GM12878 (cell line): ENCODE measurements around the gene SSBP4. TPM values are rescaled to one million over a fixed set of nuclear protein-coding genes. Genes with fewer than 3 reads are reported as not detected.

Experiments used
- ATAC-seq: fragments of 200-7000 bp; cut with Tn5 transposase; 3 replicates; pipeline ENCODE4 v1.9.1; 2020; ENCODE audit warnings: mild to moderate bottlenecking, moderate library complexity
- BruUV-seq: library from RNA; stranded (reverse); fragments of 400-500 nt; replicated peaks from 2 replicates; lab custom pipeline; 2021; lab: Mats Ljungman, UMichigan
- CTCF ChIA-PET: fragments of 300-600 bp; sonication (Branson Sonifier 250); formaldehyde crosslinking; extraction: SDS; loops from one replicate; lab custom pipeline; 2021; ENCODE audit warnings: inconsistent platforms; lab: Yijun Ruan, JAX
- POLR2A ChIA-PET: fragments of 350-600 bp; formaldehyde crosslinking; extraction: SDS; loops from one replicate; lab custom pipeline; 2021; ENCODE audit warnings: inconsistent platforms; lab: Charles Lee
- RAD21 ChIA-PET: fragments of 300-600 bp; sonication (Branson Sonifier 250); formaldehyde crosslinking; loops from one replicate; lab custom pipeline; 2023; ENCODE audit warnings: antibody characterized with exemption; ENCODE audit not compliant: unreplicated experiment; lab: Charles Lee
- SMC1A ChIA-PET: fragments of 300-600 bp; sonication (Branson Sonifier 250); formaldehyde crosslinking; loops from one replicate; lab custom pipeline; 2023; ENCODE audit not compliant: unreplicated experiment, uncharacterized antibody; lab: Charles Lee
- DNase-seq: peaks from one replicate; pipeline ENCODE4 v3.0.0-alpha.2; 2011; ENCODE audit warnings: low read depth, low spot score
- FAIRE-seq: peaks from 3 replicates; lab custom pipeline; 2011; peaks lifted over from hg19 to GRCh38; lab: Jason Lieb, UNC
- H2AFZ ChIP-seq: 2 replicates; pipeline ENCODE4 v1.6.0; 2011; ENCODE audit warnings: low read depth, low read length, control low read depth; ENCODE audit not compliant: control insufficient read depth
- H3K27ac ChIP-seq: 2 replicates; pipeline ENCODE4 v1.5.1; 2011; ENCODE audit warnings: control low read depth; ENCODE audit not compliant: control insufficient read depth, insufficient read depth
- H3K27me3 ChIP-seq, 2 experiments: replicated peaks in 1 of 2; 2 replicates each; pipeline versions ENCODE4 v1.6.0 to v1.6.1; 2011; ENCODE audit warnings: low read length in 1 of 2; ENCODE audit not compliant: control insufficient read depth in 2 of 2, insufficient read depth in 2 of 2
- H3K36me3 ChIP-seq, 2 experiments: 2 replicates each; pipeline ENCODE4 v1.5.1; 2011; ENCODE audit warnings: low read length in 1 of 2; ENCODE audit not compliant: control insufficient read depth in 2 of 2, insufficient read depth in 2 of 2
- H3K4me1 ChIP-seq: 2 replicates; pipeline ENCODE4 v1.6.1; 2011; ENCODE audit warnings: mild to moderate bottlenecking, low read length, moderate library complexity, mixed read lengths; ENCODE audit not compliant: control insufficient read depth, insufficient read depth
- H3K4me2 ChIP-seq: 2 replicates; pipeline ENCODE4 v1.6.0; 2011; ENCODE audit warnings: control low read depth; ENCODE audit not compliant: control insufficient read depth, insufficient read depth
- H3K4me3 ChIP-seq: fragments of 200-600 bp; sonication (generic); 2 replicates; pipeline ENCODE4 v1.5.1; 2016
- H3K79me2 ChIP-seq: 2 replicates; pipeline ENCODE4 v1.6.0; 2011; ENCODE audit warnings: low read length; ENCODE audit not compliant: control insufficient read depth, insufficient read depth
- H3K9ac ChIP-seq: 2 replicates; pipeline ENCODE4 v1.8.0; 2011; ENCODE audit warnings: low read length, control low read depth, mixed read lengths; ENCODE audit not compliant: control insufficient read depth, insufficient read depth
- H3K9me3 ChIP-seq: replicated peaks from 3 replicates; pipeline ENCODE4 v1.5.1; 2011; ENCODE audit warnings: mild to moderate bottlenecking, low read length; ENCODE audit not compliant: control insufficient read depth, insufficient read depth
- H4K20me1 ChIP-seq: 2 replicates; pipeline ENCODE4 v1.6.0; 2011; ENCODE audit not compliant: control insufficient read depth, insufficient read depth
- ATF7 ChIP-seq: fragments of 450-650 bp; IDR thresholded peaks from 2 replicates; pipeline ENCODE4 v1.6.1; 2016; ENCODE audit warnings: low read depth, mild to moderate bottlenecking
- BRCA1 ChIP-seq: IDR thresholded peaks from 2 replicates; pipeline ENCODE4 v1.6.1; 2011; ENCODE audit warnings: low read depth, low read length, improper control_type of control experiment
- ETV6 ChIP-seq, 2 experiments: fragments of 450-650 bp in 1 of 2; IDR thresholded peaks in 1 of 2; conservative IDR thresholded peaks in 1 of 2; 2 replicates each; pipeline ENCODE4 v1.6.1; 2014; ENCODE audit warnings: antibody characterized with exemption in 1 of 2, borderline replicate concordance in 1 of 2, low read depth in 1 of 2, mild to moderate bottlenecking in 1 of 2, moderate library complexity in 1 of 2
- FOS ChIP-seq: IDR thresholded peaks from 3 replicates; pipeline ENCODE4 v1.6.1; 2011; ENCODE audit warnings: borderline replicate concordance; ENCODE audit not compliant: insufficient read length; ENCODE audit errors: extremely low read depth
- GABPA ChIP-seq: IDR thresholded peaks from 2 replicates; pipeline ENCODE4 v1.6.1; 2014; ENCODE audit warnings: antibody characterized with exemption, low read depth, mild to moderate bottlenecking, inconsistent platforms
- IRF4 ChIP-seq: IDR thresholded peaks from 2 replicates; pipeline ENCODE4 v1.6.1; 2011; ENCODE audit warnings: low read depth, low read length
- PKNOX1 ChIP-seq: fragments of 450-650 bp; IDR thresholded peaks from 2 replicates; pipeline ENCODE4 v1.6.1; 2016; ENCODE audit warnings: mild to moderate bottlenecking
- POLR2A ChIP-seq: IDR thresholded peaks from 2 replicates; pipeline ENCODE4 v1.6.1; 2011; ENCODE audit warnings: low read depth, mild to moderate bottlenecking, low read length
- RAD21 ChIP-seq: IDR thresholded peaks from 2 replicates; pipeline ENCODE4 v1.6.1; 2011; ENCODE audit warnings: mild to moderate bottlenecking, low read depth, low read length, moderate library complexity; ENCODE audit not compliant: insufficient read depth
- RAD51 ChIP-seq: fragments of 450-650 bp; IDR thresholded peaks from 2 replicates; pipeline ENCODE4 v1.6.1; 2016; ENCODE audit warnings: moderate library complexity, mild to moderate bottlenecking, inconsistent platforms
- SMAD1 ChIP-seq: fragments of 450-650 bp; IDR thresholded peaks from 2 replicates; pipeline ENCODE4 v1.6.1; 2018; ENCODE audit warnings: mild to moderate bottlenecking, low read depth; ENCODE audit not compliant: partially characterized antibody
- SP1 ChIP-seq: IDR thresholded peaks from one replicate; pipeline ENCODE4 v1.6.1; 2011; ENCODE audit warnings: low read depth, low read length
- SPI1 ChIP-seq: IDR thresholded peaks from 2 replicates; pipeline ENCODE4 v1.6.1; 2011; ENCODE audit warnings: low read depth, mild to moderate bottlenecking, low read length, moderate library complexity, borderline replicate concordance; ENCODE audit not compliant: insufficient read depth
- SREBF1 ChIP-seq: IDR thresholded peaks from 2 replicates; pipeline ENCODE4 v1.6.1; 2012; ENCODE audit warnings: mild to moderate bottlenecking, low read length
- SRF ChIP-seq, 2 experiments: IDR thresholded peaks; 2 replicates each; pipeline ENCODE4 v1.6.1; 2011; ENCODE audit warnings: low read depth in 2 of 2, low read length in 2 of 2, mild to moderate bottlenecking in 1 of 2, moderate library complexity in 1 of 2
- YBX1 ChIP-seq: fragments of 450-650 bp; IDR thresholded peaks from 2 replicates; pipeline ENCODE4 v1.6.1; 2016; ENCODE audit warnings: antibody characterized with exemption
- YY1 ChIP-seq: IDR thresholded peaks from 2 replicates; pipeline ENCODE4 v1.6.1; 2011; ENCODE audit warnings: low read depth, mild to moderate bottlenecking, low read length
- ZNF384 ChIP-seq: IDR thresholded peaks from 2 replicates; pipeline ENCODE4 v1.6.1; 2012; ENCODE audit warnings: low read depth, mild to moderate bottlenecking, low read length, improper control_type of control experiment, borderline replicate concordance
- ZNF592 ChIP-seq: fragments of 450-650 bp; IDR thresholded peaks from 2 replicates; pipeline ENCODE4 v1.6.1; 2017; ENCODE audit warnings: mild to moderate bottlenecking, moderate library complexity
- ZSCAN29 ChIP-seq: fragments of 450-650 bp; IDR thresholded peaks from 2 replicates; pipeline ENCODE4 v1.6.1; 2017; ENCODE audit warnings: mild to moderate bottlenecking, moderate library complexity
- WGBS: methylation state at CpG from one replicate; pipeline ENCODE4 v1.1.6; 2016; ENCODE audit warnings: low lambda C conversion rate; ENCODE audit not compliant: insufficient replicate concordance, insufficient coverage; ENCODE audit errors: missing lambda C conversion rate; 5-methylcytosine and 5-hydroxymethylcytosine counted together
- in situ Hi-C: fragments of 300-500 bp; cut with MboI; formaldehyde crosslinking; loops from 9 replicates; pipeline ENCODE4 v1.14.3; 2018; ENCODE audit warnings: mixed read lengths
- intact Hi-C: fragments of 100-400 bp; cut with micrococcal nuclease; formaldehyde crosslinking; loops from one replicate; pipeline ENCODE4 v1.14.2; 2022; ENCODE audit not compliant: unreplicated experiment
- polyA plus RNA-seq, 11 experiments: library from polyadenylated mRNA; depleted of rRNA in 4 of 11; unstranded in 6 of 11; stranded (reverse) in 5 of 11; fragments of >200 nt; fragmentation: Nextera tagmentation in 4 of 11; fragmentation: Illumina TruSeq in 1 of 11; extraction: Ambion mirVana in 4 of 11; extraction: Trizol in 1 of 11; gene quantifications; 1 replicate in 1 of 11; 2 replicates in 10 of 11; pipeline versions ENCODE4 v1.2.1 to v1.2.3, GENCODE V29; 2011 to 2016; ENCODE audit warnings: inconsistent platforms in 2 of 11, missing spikeins in 2 of 11, low read depth in 1 of 11
- total RNA-seq, 4 experiments: library from RNA; depleted of rRNA in 3 of 4; stranded (reverse); fragments of >200 nt in 3 of 4; fragmentation: Illumina TruSeq in 1 of 4; extraction: Trizol in 1 of 4; gene quantifications; 2 replicates each; pipeline versions ENCODE4 v1.2.1 to v1.2.3, GENCODE V29; 2013 to 2021

Gene SSBP4
- total and polyA plus RNA-seq, 10 of the 15 experiments (the other 5 are each of a cell fraction or from before 2014, with no cell fraction given) = 0.37 to 150 (median 38.9) TPM

GRCh38 chr19:18417250-18418028 lies 1.8 kb upstream of the SSBP4 start:
- no peaks in the 10 kb centered on the region for H3K27me3 ChIP-seq
- SMC1A ChIA-PET = interaction anchor here (0.6 to 2.6 kb wide), 7 partner anchors 11 to 236 kb away, joined by 3 to 11 read pairs (median 3); no protein-coding TSS in a partner anchor
- WGBS = 0% methylated on average over 22 of the region's 53 CpGs
- H3K4me3 ChIP-seq = peak overlapping the region; percentile 65
- POLR2A ChIA-PET = interaction anchor here (0.5 to 2.6 kb wide), 9 partner anchors 16 to 241 kb away, joined by 3 to 21 read pairs (median 4); partner anchors contain the start of genes JUND and LSM4
- intact Hi-C loops (loop anchor here (10.0 kb wide), 1 partner anchor 213 kb away; the partner anchor contains the start of gene RAB3A), in situ Hi-C loops (no loop called here)
- RAD21 ChIA-PET = interaction anchor here (0.6 to 2.1 kb wide), 10 partner anchors 11 to 426 kb away, joined by 3 to 12 read pairs (median 4); partner anchors contain the start of genes JUND and LSM4
- H3K36me3 ChIP-seq = no peaks in the 10 kb centered on the region
- peak overlapping the region; percentile 20 for H2AFZ ChIP-seq
- FAIRE-seq (no peak), ATAC-seq (peak; percentile 45), DNase-seq (no peak)
- no TSS peak for BruUV-seq
- H3K9ac ChIP-seq = peak overlapping the region; percentile 76
- H4K20me1 ChIP-seq = no peaks in the 10 kb centered on the region
- CTCF ChIA-PET = interaction anchor here (0.7 to 8.8 kb wide), 7 partner anchors 28 to 138 kb away, joined by 3 to 88 read pairs (median 14); partner anchors contain the start of genes GDF15 and JUND
- peaks cover 32% of the 10 kb centered on the region for H3K79me2 ChIP-seq
- H3K4me2 ChIP-seq = peak overlapping the region; percentile 94
- peak overlapping the region; percentile 78 for H3K27ac ChIP-seq
- no peaks in the 10 kb centered on the region for H3K9me3 ChIP-seq
- H3K4me1 ChIP-seq = peaks cover 62% of the 10 kb centered on the region
- no peak for TF ChIP-seq ZSCAN29
- peak; percentile 6; the same call in 1 of the 2 replicates for TF ChIP-seq PKNOX1
- no peak for TF ChIP-seq RAD21
- TF ChIP-seq GABPA = no peak; the same call in 1 of the 2 replicates
- TF ChIP-seq SPI1 = peak; percentile 46; the same call in 1 of the 2 replicates
- TF ChIP-seq YY1 = no peak
- no peak for TF ChIP-seq SMAD1
- TF ChIP-seq IRF4 = no peak
- no peak for TF ChIP-seq ZNF592
- TF ChIP-seq ATF7 = no peak
- TF ChIP-seq RAD51 = no peak
- TF ChIP-seq ZNF384 = no peak
- TF ChIP-seq ETV6 (conservative IDR thresholded peaks at IDR 0.05 in 1 of 2, IDR thresholded peaks at IDR 0.05 in 1 of 2; ENCODE audit: borderline replicate concordance in 1 of 2, low read depth in 1 of 2) = peak in 1 of 2 experiments; percentile 16; a peak in 1 of 4 replicates
- TF ChIP-seq FOS = no peak
- peak; percentile 15 for TF ChIP-seq POLR2A
- TF ChIP-seq YBX1 = no peak
- TF ChIP-seq BRCA1 = no peak
- TF ChIP-seq SREBF1 = no peak
- no peak for TF ChIP-seq SRF (IDR thresholded peaks at IDR 0.05; ENCODE audit: low read depth in 2 of 2, low read length in 2 of 2)
- TF ChIP-seq SP1 = no peak
